ENCODE measurements around the gene VGLL4. TPM values are rescaled to one million over a fixed set of nuclear protein-coding genes. Genes with fewer than 3 reads are reported as not detected.

The VGLL4 gene
- total RNA-seq, 4 donors from 2014 or later, result 79.3 to 144 (median 143) TPM

GRCh38 chr3:11545186-11545851 lies 98.4 kb downstream of the VGLL4 start:
- H3K4me3 ChIP-seq, result no peak overlapping the region
- DNase-seq, result peak in 1 of 2 donors; percentile 39
- peak overlapping the region; percentile 79 to 83 for H3K27ac ChIP-seq
- no peaks in the 10 kb centered on the region for H3K27me3 ChIP-seq
- no peaks in the 10 kb centered on the region for H3K36me3 ChIP-seq
- no peaks in the 10 kb centered on the region for H3K9me3 ChIP-seq
- no peak for TF ChIP-seq POLR2A (IDR thresholded peaks at IDR 0.05)
- TF ChIP-seq CTCF (IDR thresholded peaks at IDR 0.05), result peak in 1 of 4 experiments; percentile 13
- H3K4me1 ChIP-seq, result peaks cover 3 to 6% of the 10 kb centered on the region in 2 donors
- intact Hi-C loops (cut with DNase I; ENCODE audit: low total_unique reads), result no loop called here

GRCh38 chr3:11544412-11545181 lies 99.1 kb downstream of the VGLL4 start:
- H3K4me3 ChIP-seq, result no peak overlapping the region
- intact Hi-C loops (cut with DNase I; ENCODE audit: low total_unique reads), result no loop called here
- no peaks in the 10 kb centered on the region for H3K9me3 ChIP-seq
- peak overlapping the region; percentile 79 to 83 for H3K27ac ChIP-seq
- H3K27me3 ChIP-seq, result no peaks in the 10 kb centered on the region
- TF ChIP-seq CTCF (IDR thresholded peaks at IDR 0.05) (no peak), POLR2A (IDR thresholded peaks at IDR 0.05) (no peak)
- peak in 1 of 2 donors; percentile 48 for DNase-seq
- no peaks in the 10 kb centered on the region for H3K36me3 ChIP-seq
- H3K4me1 ChIP-seq, result peaks cover 0 to 6% of the 10 kb centered on the region in 2 donors

GRCh38 chr3:11543948-11544387 lies 99.7 kb downstream of the VGLL4 start:
- peak overlapping the region; percentile 79 to 83 for H3K27ac ChIP-seq
- H3K4me3 ChIP-seq, result no peak overlapping the region
- no peak for DNase-seq
- H3K4me1 ChIP-seq, result peaks cover 0 to 6% of the 10 kb centered on the region in 2 donors
- TF ChIP-seq CTCF (IDR thresholded peaks at IDR 0.05), result no peak
- no peak for TF ChIP-seq POLR2A (IDR thresholded peaks at IDR 0.05)
- intact Hi-C loops (cut with DNase I; ENCODE audit: low total_unique reads), result no loop called here
- no peaks in the 10 kb centered on the region for H3K9me3 ChIP-seq
- no peaks in the 10 kb centered on the region for H3K27me3 ChIP-seq
- no peaks in the 10 kb centered on the region for H3K36me3 ChIP-seq

- TF ChIP-seq POLR2A (IDR thresholded peaks at IDR 0.05) (no peak), CTCF (IDR thresholded peaks at IDR 0.05) (no peak)
- intact Hi-C loops (cut with DNase I; ENCODE audit: low total_unique reads), result no loop called here
- no peak for DNase-seq
Observed at GRCh38 chr3:11543141-11543947, 100.4 kb downstream of the VGLL4 start.

More at GRCh38 chr3:11543141-11543947, 100.4 kb downstream of the VGLL4 start:
- Histone ChIP-seq H3K9me3 (no peaks in the 10 kb centered on the region), H3K4me1 (peaks cover 0 to 6% of the 10 kb centered on the region in 2 donors), H3K27ac (peak overlapping the region; percentile 79 to 83), H3K27me3 (no peaks in the 10 kb centered on the region), H3K4me3 (no peak overlapping the region), H3K36me3 (no peaks in the 10 kb centered on the region)
